CD4-positive, alpha-beta T cell (primary cell): ENCODE data around the gene ANKZF1. TPM values are rescaled to one million over a fixed set of nuclear protein-coding genes. Genes with fewer than 3 reads are reported as not detected.
A peak's percentile ranks its signal among the peaks of the same experiment; 100 is the strongest.

Experiments
- ATAC-seq: fragments of 200-7000 bp; cut with Tn5 transposase; one replicate; pipeline ENCODE4 v1.10.0; 2022; ENCODE audit warnings: mild to moderate bottlenecking; ENCODE audit not compliant: poor library complexity
- CTCF ChIA-PET: fragments of 350-600 bp; sonication (Branson Sonifier 250); formaldehyde crosslinking; loops from one replicate; lab custom pipeline; 2021; ENCODE audit warnings: antibody characterized with exemption, inconsistent platforms; lab: Charles Lee
- POLR2A ChIA-PET: fragments of 350-600 bp; sonication (Branson Sonifier 250); formaldehyde crosslinking; loops from one replicate; lab custom pipeline; 2021; ENCODE audit warnings: antibody characterized with exemption, inconsistent platforms; lab: Charles Lee
- DNase-seq, 14 experiments: peaks; one replicate each; pipeline ENCODE4 v3.0.0-alpha.2; 2013 to 2020; ENCODE audit warnings: mixed read lengths in 2 of 14
- H3K27ac ChIP-seq, 2 donors: one replicate each; pipeline versions ENCODE4 v1.5.1 to v1.7.0; 2013; ENCODE audit warnings: low read length in 2 of 2, low read depth in 1 of 2, mild to moderate bottlenecking in 1 of 2
- H3K27me3 ChIP-seq, 2 experiments: 1 replicate in 1 of 2; 2 replicates in 1 of 2; pipeline versions ENCODE4 v1.6.1 to v1.7.0; 2013; ENCODE audit warnings: low read length in 2 of 2, control low read depth in 1 of 2, mild to moderate bottlenecking in 1 of 2, moderate library complexity in 1 of 2; ENCODE audit not compliant: insufficient read depth in 2 of 2, control insufficient read depth in 1 of 2
- H3K36me3 ChIP-seq: one replicate; pipeline ENCODE4 v1.6.1; 2013; ENCODE audit warnings: low read length, control low read depth; ENCODE audit not compliant: insufficient read depth
- H3K4me1 ChIP-seq: one replicate; pipeline ENCODE4 v1.6.1; 2013; ENCODE audit warnings: low read length, control low read depth; ENCODE audit not compliant: insufficient read depth
- H3K4me3 ChIP-seq: one replicate; pipeline ENCODE4 v1.5.1; 2013; ENCODE audit warnings: mild to moderate bottlenecking, low read length, moderate library complexity
- H3K9me3 ChIP-seq, 2 experiments: 1 replicate in 1 of 2; 2 replicates in 1 of 2; pipeline versions ENCODE4 v1.6.1 to v1.7.0; 2013; ENCODE audit warnings: low read length in 2 of 2, mild to moderate bottlenecking in 2 of 2, control low read depth in 1 of 2, moderate library complexity in 1 of 2; ENCODE audit not compliant: control insufficient read depth in 1 of 2, insufficient read depth in 1 of 2
- H3K27ac Mint-ChIP-seq: one replicate; pipeline ENCODE4 v1.8.0; 2020; ENCODE audit warnings: mixed read lengths
- H3K27me3 Mint-ChIP-seq: one replicate; pipeline ENCODE4 v1.8.0; 2021; ENCODE audit warnings: mixed read lengths
- H3K36me3 Mint-ChIP-seq: one replicate; pipeline ENCODE4 v1.8.0; 2021; ENCODE audit warnings: low read depth, mixed read lengths
- H3K4me1 Mint-ChIP-seq: one replicate; pipeline ENCODE4 v1.8.0; 2021; ENCODE audit warnings: low read depth, mixed read lengths
- H3K4me3 Mint-ChIP-seq: one replicate; pipeline ENCODE4 v1.8.0; 2020; ENCODE audit warnings: mild to moderate bottlenecking, mixed read lengths
- H3K9me3 Mint-ChIP-seq: one replicate; pipeline ENCODE4 v1.8.0; 2020; ENCODE audit warnings: mixed read lengths
- intact Hi-C, 2 experiments: fragments of 100-400 bp; cut with DNase I in 1 of 2; cut with micrococcal nuclease in 1 of 2; formaldehyde crosslinking; loops; one replicate each; pipeline versions ENCODE4 v1.15.1 to v1.9.0; 2023 to 2025; cut with DNase I, micrococcal nuclease
- total RNA-seq, 174 experiments: library from RNA in 2 of 174; stranded (reverse) in 2 of 174; gene quantifications; one replicate each; pipeline ENCODE4 v1.2.3 and lab custom pipeline; 2021 to 2026
- TF ChIP-seq, protein P1 (sequence below): fragments of 200-600 bp; IDR thresholded peaks from one replicate; pipeline ENCODE4 v1.8.0; 2022; ENCODE audit warnings: antibody characterized with exemption, mild to moderate bottlenecking

ANKZF1 gene
- total RNA-seq, 2 experiments from 2014 or later, result 128 to 135 TPM

DNA sequence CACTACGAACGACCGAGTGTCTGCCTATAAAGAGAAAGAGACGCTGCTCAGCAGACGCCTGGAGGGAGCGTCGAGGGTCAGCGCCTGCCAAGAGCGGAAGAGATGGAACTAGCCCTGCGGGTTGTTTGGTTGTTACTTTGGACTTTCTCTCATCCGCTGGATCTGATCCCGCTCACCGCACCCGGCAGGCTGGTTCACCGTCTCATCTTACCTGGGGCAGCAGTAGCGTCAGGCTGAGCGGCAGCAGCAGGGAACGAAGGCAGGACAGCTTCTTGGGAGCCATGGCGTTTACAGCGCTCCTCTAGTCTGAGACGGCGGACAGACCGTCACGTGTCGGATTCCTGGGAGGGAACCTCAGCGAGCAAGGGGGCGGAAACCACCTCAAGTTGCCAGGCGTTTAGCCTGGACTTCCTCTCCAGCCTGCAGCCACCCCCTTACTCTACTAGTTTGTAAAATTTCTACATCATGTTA, 13.7 kb downstream of the ANKZF1 start:
- no peaks in the 10 kb centered on the region for H3K27me3 Mint-ChIP-seq
- ChIA-PET CTCF (no interaction called here), POLR2A (interaction anchor here (3.4 kb wide), 1 partner anchor 11 kb away, joined by 68 read pairs; the partner anchor contains the start of genes TUBA4A and TUBA4B)
- Histone ChIP-seq H3K36me3 (peaks cover 7% of the 10 kb centered on the region), H3K9me3 (no peaks in the 10 kb centered on the region), H3K27me3 (no peaks in the 10 kb centered on the region), H3K4me1 (peaks cover 42% of the 10 kb centered on the region), H3K27ac (no peak overlapping the region), H3K4me3 (no peak overlapping the region)
- H3K36me3 Mint-ChIP-seq, result peaks cover 27% of the 10 kb centered on the region
- ATAC-seq (no peak), DNase-seq (peak in 2 of 14 experiments; percentile 29 to 47)
- TF ChIP-seq, protein P1, sequence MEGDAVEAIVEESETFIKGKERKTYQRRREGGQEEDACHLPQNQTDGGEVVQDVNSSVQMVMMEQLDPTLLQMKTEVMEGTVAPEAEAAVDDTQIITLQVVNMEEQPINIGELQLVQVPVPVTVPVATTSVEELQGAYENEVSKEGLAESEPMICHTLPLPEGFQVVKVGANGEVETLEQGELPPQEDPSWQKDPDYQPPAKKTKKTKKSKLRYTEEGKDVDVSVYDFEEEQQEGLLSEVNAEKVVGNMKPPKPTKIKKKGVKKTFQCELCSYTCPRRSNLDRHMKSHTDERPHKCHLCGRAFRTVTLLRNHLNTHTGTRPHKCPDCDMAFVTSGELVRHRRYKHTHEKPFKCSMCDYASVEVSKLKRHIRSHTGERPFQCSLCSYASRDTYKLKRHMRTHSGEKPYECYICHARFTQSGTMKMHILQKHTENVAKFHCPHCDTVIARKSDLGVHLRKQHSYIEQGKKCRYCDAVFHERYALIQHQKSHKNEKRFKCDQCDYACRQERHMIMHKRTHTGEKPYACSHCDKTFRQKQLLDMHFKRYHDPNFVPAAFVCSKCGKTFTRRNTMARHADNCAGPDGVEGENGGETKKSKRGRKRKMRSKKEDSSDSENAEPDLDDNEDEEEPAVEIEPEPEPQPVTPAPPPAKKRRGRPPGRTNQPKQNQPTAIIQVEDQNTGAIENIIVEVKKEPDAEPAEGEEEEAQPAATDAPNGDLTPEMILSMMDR, result no peak
- H3K4me3 Mint-ChIP-seq, result peak overlapping the region; percentile 76
- peak overlapping the region; percentile 96 for H3K27ac Mint-ChIP-seq
- H3K4me1 Mint-ChIP-seq, result peaks cover 54% of the 10 kb centered on the region
- no peaks in the 10 kb centered on the region for H3K9me3 Mint-ChIP-seq
- intact Hi-C loops, result no loop called here

DNA sequence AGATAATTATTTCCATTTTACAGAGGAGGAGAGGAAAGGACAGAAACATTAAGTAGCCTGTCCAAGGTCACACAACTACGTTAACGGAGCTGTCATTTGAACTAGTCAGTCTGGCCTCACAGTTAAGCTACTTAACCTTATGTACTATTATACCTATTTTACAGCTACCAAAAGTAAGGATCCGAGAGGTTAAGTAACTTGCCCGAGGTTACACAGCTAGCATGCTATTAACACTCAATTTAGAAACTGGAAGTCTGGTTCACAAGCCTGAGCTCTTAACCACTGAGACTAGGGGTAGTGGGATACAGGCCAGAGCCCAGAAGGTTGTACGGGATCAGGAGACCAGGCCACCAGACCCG, 15.2 kb downstream of the ANKZF1 start:
- Histone ChIP-seq H3K27me3 (no peaks in the 10 kb centered on the region), H3K9me3 (no peaks in the 10 kb centered on the region), H3K27ac (peak overlapping the region; percentile 95 to 98), H3K4me1 (peaks cover 57% of the 10 kb centered on the region), H3K4me3 (peak overlapping the region; percentile 99), H3K36me3 (peaks cover 22% of the 10 kb centered on the region)
- ATAC-seq (no peak), DNase-seq (no peak)
- ChIA-PET CTCF (interaction anchor here (0.6 to 2.3 kb wide), 4 partner anchors 14 to 50 kb away, joined by 3 to 26 read pairs (median 4); no protein-coding TSS in a partner anchor), POLR2A (interaction anchor here (0.7 to 7.3 kb wide), 15 partner anchors 9 to 958 kb away, joined by 3 to 181 read pairs (median 7); partner anchors contain the start of genes ANKZF1, ATG9A, CNPPD1 and DNAJB2)
- Mint-ChIP-seq H3K27me3 (no peaks in the 10 kb centered on the region), H3K36me3 (peaks cover 29% of the 10 kb centered on the region), H3K4me1 (peaks cover 68% of the 10 kb centered on the region), H3K27ac (peak overlapping the region; percentile 96), H3K9me3 (no peaks in the 10 kb centered on the region), H3K4me3 (peak overlapping the region; percentile 88)
- intact Hi-C loops, result loop anchor here (1.0 to 5.0 kb wide), 4 partner anchors 9 to 67 kb away; partner anchors contain the start of genes ANKZF1 (in 1 of the 2), ATG9A (in 1 of the 2), CNPPD1 (in 1 of the 2) and RETREG2 (in 1 of the 2)
- TF ChIP-seq, protein P1, result no peak

DNA sequence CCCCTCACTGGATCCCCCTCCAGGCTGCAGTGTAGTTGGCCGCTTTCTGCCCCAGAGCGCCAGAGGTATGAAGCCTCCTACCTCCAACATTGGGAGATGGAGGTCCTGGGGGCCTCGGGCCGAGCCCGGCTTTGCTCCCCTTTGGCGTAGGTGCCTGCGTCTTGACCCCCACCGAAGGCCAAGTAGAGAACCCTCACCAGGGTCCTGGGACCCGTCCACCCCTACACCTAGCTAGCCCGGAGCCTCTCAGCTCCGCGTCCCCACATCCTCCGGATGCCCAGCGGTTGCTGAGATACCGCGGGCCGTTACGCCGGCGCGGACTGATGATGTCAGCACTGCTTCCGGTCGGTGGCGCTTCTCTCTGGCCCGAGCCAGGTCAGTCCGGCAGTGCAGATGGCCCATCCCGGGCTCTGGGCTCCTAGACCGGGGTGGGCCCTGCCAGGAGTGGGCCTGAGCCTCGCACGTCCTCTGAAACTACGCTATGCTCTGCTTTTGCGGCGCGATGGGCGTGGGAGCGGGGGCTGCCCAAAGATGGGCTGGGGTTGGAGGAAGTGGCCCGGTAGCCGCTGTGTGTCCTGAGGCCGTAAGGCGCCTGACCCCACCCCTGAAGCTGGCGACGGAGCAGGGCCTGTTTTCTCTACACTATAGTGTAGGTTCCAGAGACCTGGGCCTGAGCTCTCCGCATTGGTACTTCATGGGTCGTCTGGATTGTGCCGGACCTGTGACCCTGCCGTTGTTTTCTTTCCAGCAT, 15.7 kb downstream of the ANKZF1 start, which contains the start of the genes GLB1L and STK16:
Gene GLB1L (minus strand): TSS at position 297 of the 751 bp plus-strand sequence. CDS start 1,871 bp downstream, outside the sequence.
Gene STK16 (plus strand): TSS at position 332 of the 751 bp plus-strand sequence. CDS start 521 bp downstream, outside the sequence.
- H3K4me1 ChIP-seq, result peaks cover 62% of the 10 kb centered on the region
- intact Hi-C loops, result loop anchor here in 1 of 2 experiments (1.0 to 5.0 kb wide), 3 partner anchors 8 to 68 kb away; partner anchors contain the start of genes ANKZF1, ATG9A, CNPPD1 and RETREG2
- peak within 1 kb of the TSS; percentile 99 for H3K4me3 ChIP-seq
- H3K27me3 ChIP-seq, result no peaks in the 10 kb centered on the region
- no peaks in the 10 kb centered on the region for H3K9me3 Mint-ChIP-seq
- H3K4me1 Mint-ChIP-seq, result peaks cover 74% of the 10 kb centered on the region
- peak; percentile 44 for ATAC-seq
- ChIA-PET POLR2A (interaction anchor here (0.7 to 7.3 kb wide), 17 partner anchors 9 to 959 kb away, joined by 3 to 181 read pairs (median 5); partner anchors contain the start of genes ANKZF1, ATG9A, CNPPD1 and DNAJB2), CTCF (interaction anchor here (1.0 to 2.3 kb wide), 5 partner anchors 15 to 143 kb away, joined by 3 to 26 read pairs (median 4); no protein-coding TSS in a partner anchor)
- peak; percentile 73 to 93 (median 84) for DNase-seq
- H3K36me3 ChIP-seq, result peaks cover 27% of the 10 kb centered on the region
- no peaks in the 10 kb centered on the region for H3K9me3 ChIP-seq
- H3K27me3 Mint-ChIP-seq, result no peaks in the 10 kb centered on the region
- H3K36me3 Mint-ChIP-seq, result peaks cover 35% of the 10 kb centered on the region
- peak within 1 kb of the TSS; percentile 95 to 98 for H3K27ac ChIP-seq
- H3K27ac Mint-ChIP-seq, result peak within 1 kb of the TSS; percentile 96
- peak within 1 kb of the TSS; percentile 88 for H3K4me3 Mint-ChIP-seq
- TF ChIP-seq, protein P1, result no peak
